ENCODE data around the gene NTPCR. TPM values are rescaled to one million over a fixed set of nuclear protein-coding genes. Genes with fewer than 3 reads are reported as not detected.

Gene NTPCR
- total RNA-seq, 1 experiment from 2014 or later, result 49.1 TPM

DNA sequence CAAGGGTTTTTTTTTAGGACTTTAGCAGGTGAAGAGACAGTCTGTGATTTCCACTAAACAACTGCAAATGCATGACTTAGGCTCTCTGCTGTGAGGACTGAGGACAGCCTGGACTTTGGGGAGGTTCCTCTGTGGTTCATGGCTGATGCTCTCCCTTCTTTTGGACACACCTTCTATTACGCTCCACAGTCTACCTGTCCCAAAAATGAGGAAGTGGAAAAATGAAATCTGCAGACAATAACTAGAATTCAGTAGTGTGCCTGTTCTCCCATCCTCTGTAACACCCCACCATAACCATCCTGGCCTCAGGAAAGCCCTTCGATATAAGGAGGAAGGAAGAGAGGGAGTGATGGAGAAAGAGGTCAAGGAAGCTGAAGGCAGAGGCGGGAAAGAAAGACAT, 68.7 kb downstream of the NTPCR start:
- H3K36me3 Mint-ChIP-seq (ENCODE audit: insufficient read depth, unreplicated experiment), result peaks cover 6% of the 10 kb centered on the region
- CTCF ChIA-PET, result no interaction called here
- Histone ChIP-seq H3K4me1 (no peaks in the 10 kb centered on the region), H3K4me3 (ENCODE audit: low read depth, low read length) (no peak overlapping the region), H3K9me3 (no peaks in the 10 kb centered on the region), H3K36me3 (ENCODE audit: control insufficient read depth, insufficient read depth, low read length) (no peaks in the 10 kb centered on the region), H3K27me3 (replicated peaks; ENCODE audit: control insufficient read depth, insufficient read depth, low read length) (no peaks in the 10 kb centered on the region)
- intact Hi-C loops (cut with micrococcal nuclease; ENCODE audit: unreplicated experiment), result no loop called here
- H3K4me1 Mint-ChIP-seq (ENCODE audit: low read depth, unreplicated experiment), result peaks cover 22% of the 10 kb centered on the region
- BruUV-seq (replicated peaks), result no TSS peak
- DNase-seq, result no peak
- no peaks in the 10 kb centered on the region for H3K27me3 Mint-ChIP-seq (ENCODE audit: insufficient read depth, unreplicated experiment)
- POLR2A ChIA-PET, result no interaction called here
- TF ChIP-seq, protein P1, sequence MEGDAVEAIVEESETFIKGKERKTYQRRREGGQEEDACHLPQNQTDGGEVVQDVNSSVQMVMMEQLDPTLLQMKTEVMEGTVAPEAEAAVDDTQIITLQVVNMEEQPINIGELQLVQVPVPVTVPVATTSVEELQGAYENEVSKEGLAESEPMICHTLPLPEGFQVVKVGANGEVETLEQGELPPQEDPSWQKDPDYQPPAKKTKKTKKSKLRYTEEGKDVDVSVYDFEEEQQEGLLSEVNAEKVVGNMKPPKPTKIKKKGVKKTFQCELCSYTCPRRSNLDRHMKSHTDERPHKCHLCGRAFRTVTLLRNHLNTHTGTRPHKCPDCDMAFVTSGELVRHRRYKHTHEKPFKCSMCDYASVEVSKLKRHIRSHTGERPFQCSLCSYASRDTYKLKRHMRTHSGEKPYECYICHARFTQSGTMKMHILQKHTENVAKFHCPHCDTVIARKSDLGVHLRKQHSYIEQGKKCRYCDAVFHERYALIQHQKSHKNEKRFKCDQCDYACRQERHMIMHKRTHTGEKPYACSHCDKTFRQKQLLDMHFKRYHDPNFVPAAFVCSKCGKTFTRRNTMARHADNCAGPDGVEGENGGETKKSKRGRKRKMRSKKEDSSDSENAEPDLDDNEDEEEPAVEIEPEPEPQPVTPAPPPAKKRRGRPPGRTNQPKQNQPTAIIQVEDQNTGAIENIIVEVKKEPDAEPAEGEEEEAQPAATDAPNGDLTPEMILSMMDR (IDR thresholded peaks at IDR 0.05; ENCODE audit: insufficient read depth in 1 of 2, low read depth in 1 of 2, low read length in 1 of 2, severe bottlenecking in 1 of 2, unreplicated experiment in 1 of 2), result no peak
- H3K4me3 Mint-ChIP-seq (ENCODE audit: unreplicated experiment), result no peak overlapping the region
- no peaks in the 10 kb centered on the region for H3K9me3 Mint-ChIP-seq (ENCODE audit: unreplicated experiment)
- H3K27ac Mint-ChIP-seq (ENCODE audit: unreplicated experiment), result no peak overlapping the region

DNA sequence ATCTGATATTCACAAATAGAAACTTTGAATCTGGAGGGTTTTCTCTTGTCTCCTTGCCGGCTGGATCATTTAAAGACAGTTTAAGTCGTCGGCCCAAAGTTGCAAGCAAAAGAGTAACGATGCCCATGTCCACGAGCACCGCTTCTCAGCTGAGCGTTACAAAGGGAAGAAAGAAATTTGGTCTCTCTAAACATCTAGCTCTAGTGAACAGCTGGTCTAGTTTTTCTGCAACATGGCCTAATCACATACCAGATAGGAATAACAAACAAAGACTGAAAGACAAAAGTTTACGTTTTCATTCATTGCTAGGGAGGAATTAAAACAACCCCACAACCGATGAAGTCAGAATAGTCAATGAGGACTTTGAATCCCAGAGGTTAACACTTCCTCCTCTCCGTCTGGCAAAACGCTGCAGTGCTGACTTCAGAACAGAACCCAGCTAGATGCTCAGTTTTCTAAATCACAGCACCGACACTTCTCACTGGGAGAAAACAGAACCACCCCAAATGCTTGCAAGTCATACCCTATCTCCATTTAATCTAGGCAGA, 69.4 kb downstream of the NTPCR start:
- H3K27me3 ChIP-seq (replicated peaks; ENCODE audit: control insufficient read depth, insufficient read depth, low read length), result no peaks in the 10 kb centered on the region
- H3K27ac Mint-ChIP-seq (ENCODE audit: unreplicated experiment), result no peak overlapping the region
- H3K4me3 Mint-ChIP-seq (ENCODE audit: unreplicated experiment), result no peak overlapping the region
- no TSS peak for BruUV-seq (replicated peaks)
- H3K4me1 ChIP-seq, result no peaks in the 10 kb centered on the region
- no peaks in the 10 kb centered on the region for H3K9me3 Mint-ChIP-seq (ENCODE audit: unreplicated experiment)
- H3K27me3 Mint-ChIP-seq (ENCODE audit: insufficient read depth, unreplicated experiment), result no peaks in the 10 kb centered on the region
- no peaks in the 10 kb centered on the region for H3K9me3 ChIP-seq
- peaks cover 6% of the 10 kb centered on the region for H3K36me3 Mint-ChIP-seq (ENCODE audit: insufficient read depth, unreplicated experiment)
- no peaks in the 10 kb centered on the region for H3K36me3 ChIP-seq (ENCODE audit: control insufficient read depth, insufficient read depth, low read length)
- no peak overlapping the region for H3K4me3 ChIP-seq (ENCODE audit: low read depth, low read length)
- peaks cover 22% of the 10 kb centered on the region for H3K4me1 Mint-ChIP-seq (ENCODE audit: low read depth, unreplicated experiment)
- TF ChIP-seq, protein P1 (IDR thresholded peaks at IDR 0.05; ENCODE audit: insufficient read depth in 1 of 2, low read depth in 1 of 2, low read length in 1 of 2, severe bottlenecking in 1 of 2, unreplicated experiment in 1 of 2), result no peak
- POLR2A ChIA-PET, result no interaction called here
- intact Hi-C loops (cut with micrococcal nuclease; ENCODE audit: unreplicated experiment), result no loop called here
- DNase-seq, result no peak
- CTCF ChIA-PET, result no interaction called here

DNA sequence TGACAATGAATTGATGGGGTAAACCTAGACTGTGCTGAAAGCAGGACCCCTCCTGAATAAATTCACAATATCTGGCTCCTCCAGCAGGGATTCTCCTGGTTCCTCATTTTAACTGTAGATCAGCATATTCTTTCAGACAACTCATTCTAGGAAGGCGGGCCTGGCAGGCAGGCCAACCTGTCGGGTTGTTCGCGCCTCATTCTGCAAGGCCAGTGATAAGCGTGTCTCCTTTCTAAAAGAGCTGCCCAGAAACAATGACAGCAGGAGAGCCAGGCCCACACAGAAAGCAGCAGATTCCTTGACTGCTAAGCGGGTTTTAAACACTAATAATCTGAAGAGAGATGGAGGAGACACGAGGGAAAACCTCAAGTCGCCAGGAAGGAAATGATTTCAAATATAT, 70.0 kb downstream of the NTPCR start:
- ChIA-PET CTCF (no interaction called here), POLR2A (no interaction called here)
- peaks cover 6% of the 10 kb centered on the region for H3K36me3 Mint-ChIP-seq (ENCODE audit: insufficient read depth, unreplicated experiment)
- no peaks in the 10 kb centered on the region for H3K27me3 ChIP-seq (replicated peaks; ENCODE audit: control insufficient read depth, insufficient read depth, low read length)
- no peaks in the 10 kb centered on the region for H3K36me3 ChIP-seq (ENCODE audit: control insufficient read depth, insufficient read depth, low read length)
- peaks cover 22% of the 10 kb centered on the region for H3K4me1 Mint-ChIP-seq (ENCODE audit: low read depth, unreplicated experiment)
- TF ChIP-seq, protein P1 (IDR thresholded peaks at IDR 0.05; ENCODE audit: insufficient read depth in 1 of 2, low read depth in 1 of 2, low read length in 1 of 2, severe bottlenecking in 1 of 2, unreplicated experiment in 1 of 2), result no peak
- H3K27me3 Mint-ChIP-seq (ENCODE audit: insufficient read depth, unreplicated experiment), result no peaks in the 10 kb centered on the region
- BruUV-seq (replicated peaks), result no TSS peak
- no peak overlapping the region for H3K4me3 Mint-ChIP-seq (ENCODE audit: unreplicated experiment)
- no peak for DNase-seq
- no peak overlapping the region for H3K27ac Mint-ChIP-seq (ENCODE audit: unreplicated experiment)
- H3K9me3 Mint-ChIP-seq (ENCODE audit: unreplicated experiment), result no peaks in the 10 kb centered on the region
- H3K9me3 ChIP-seq, result no peaks in the 10 kb centered on the region
- H3K4me3 ChIP-seq (ENCODE audit: low read depth, low read length), result no peak overlapping the region
- H3K4me1 ChIP-seq, result peaks cover 2% of the 10 kb centered on the region; the same call in 1 of the 2 replicates
- intact Hi-C loops (cut with micrococcal nuclease; ENCODE audit: unreplicated experiment), result no loop called here
